ENCODE data around the gene ATP5PB.
A peak's percentile ranks its signal among the peaks of the same experiment; 100 is the strongest.

Gene ATP5PB, protein sequence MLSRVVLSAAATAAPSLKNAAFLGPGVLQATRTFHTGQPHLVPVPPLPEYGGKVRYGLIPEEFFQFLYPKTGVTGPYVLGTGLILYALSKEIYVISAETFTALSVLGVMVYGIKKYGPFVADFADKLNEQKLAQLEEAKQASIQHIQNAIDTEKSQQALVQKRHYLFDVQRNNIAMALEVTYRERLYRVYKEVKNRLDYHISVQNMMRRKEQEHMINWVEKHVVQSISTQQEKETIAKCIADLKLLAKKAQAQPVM

DNA sequence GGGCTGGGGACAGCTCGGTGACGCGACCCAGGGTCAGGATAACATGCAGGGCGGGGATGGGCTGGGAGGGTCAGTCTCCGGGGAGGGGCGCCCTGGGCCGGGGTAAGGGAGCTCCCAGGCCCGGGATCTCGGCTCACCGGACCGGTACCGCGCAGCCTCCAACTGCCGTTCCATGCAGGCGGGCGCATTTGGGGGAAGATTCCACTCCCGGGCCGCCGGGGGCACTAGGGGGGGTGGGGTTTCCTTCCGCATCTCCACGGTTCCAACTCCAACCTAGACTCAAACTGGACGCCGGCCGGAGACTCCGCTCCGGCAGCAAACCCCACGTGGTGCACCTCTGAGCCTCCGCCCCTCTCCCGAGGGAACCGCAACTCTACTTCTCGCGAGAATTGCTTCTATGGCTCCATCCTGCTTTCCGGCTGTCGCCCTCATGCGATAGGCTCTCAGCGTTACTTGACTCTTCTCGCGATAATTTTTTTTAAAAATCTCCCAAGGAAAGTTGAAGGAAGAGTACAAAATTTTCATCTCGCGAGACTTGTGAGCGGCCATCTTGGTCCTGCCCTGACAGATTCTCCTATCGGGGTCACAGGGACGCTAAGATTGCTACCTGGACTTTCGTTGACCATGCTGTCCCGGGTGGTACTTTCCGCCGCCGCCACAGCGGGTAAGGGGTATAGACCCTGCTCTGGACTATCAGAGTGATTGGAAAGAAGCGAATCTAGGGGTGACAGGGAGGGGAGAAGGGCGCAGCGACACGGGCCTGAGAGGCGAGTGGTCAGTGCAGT lies at the start of gene ATP5PB, which contains the start of gene WDR77:
Gene ATP5PB, plus strand, starts transcription at position 547 of the 785 bp plus-strand sequence. Its CDS starts 78 bp downstream, at position 625.
Gene WDR77, minus strand, starts transcription at position 339 of the 785 bp plus-strand sequence. Its CDS starts 87 bp downstream, at position 252.
- peak; percentile 39 for DNase-seq

DNA sequence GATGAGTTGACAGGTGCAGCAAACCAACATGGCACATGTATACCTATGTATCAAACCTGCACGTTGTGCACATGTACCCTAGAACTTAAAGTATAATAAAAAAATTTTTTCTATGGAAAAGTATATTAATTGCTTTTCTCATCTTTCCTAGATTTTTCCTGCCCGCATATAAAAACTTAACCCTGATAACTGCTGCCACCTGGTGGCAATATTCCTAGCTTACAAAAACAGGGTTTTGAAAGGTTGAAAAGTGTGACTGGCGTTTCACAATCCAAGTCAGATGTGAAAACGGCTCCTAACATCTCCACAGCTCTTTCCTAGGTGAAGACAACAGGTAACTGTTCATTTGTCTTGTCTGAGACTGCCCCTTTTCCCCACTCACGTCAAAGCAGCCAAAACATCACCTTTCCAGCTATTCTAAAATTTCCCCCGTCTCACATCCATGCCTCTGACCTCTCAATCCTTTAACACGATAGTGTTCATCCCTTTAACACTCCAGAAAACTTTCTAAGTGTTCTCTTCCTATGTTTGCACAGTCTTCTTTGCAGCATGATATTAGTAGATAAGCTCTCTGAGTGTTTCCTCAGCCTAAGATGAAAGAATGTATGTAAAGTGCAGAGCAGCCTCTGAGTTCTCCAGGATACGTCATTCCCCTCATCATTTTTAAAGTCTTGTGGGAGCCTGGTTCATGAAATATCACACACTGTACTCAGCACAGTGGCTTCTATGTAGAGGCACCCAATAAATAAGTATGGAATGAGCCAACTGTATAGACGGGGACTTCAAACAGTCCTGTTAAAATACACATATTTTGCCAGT lies 49.3 kb upstream of the ATP5PB start:
- no peak for DNase-seq

DNA sequence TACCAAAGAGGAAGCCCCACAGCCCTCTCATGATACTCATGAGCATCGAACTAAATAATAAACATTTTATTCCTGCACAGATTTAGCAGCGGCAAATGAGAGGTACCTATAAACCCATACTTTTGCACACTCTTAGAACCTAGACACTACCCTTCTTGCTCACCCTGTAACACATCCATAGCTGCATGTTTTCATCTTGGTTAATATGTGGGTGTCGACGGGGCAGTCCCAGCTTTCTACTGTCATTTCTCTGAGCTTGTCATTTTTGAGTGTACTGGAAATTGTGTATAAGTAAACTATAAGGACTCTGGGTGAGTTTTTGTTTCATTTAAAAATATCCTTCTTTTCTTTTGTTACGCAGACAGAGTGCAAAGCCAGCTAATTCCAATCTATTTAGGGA lies 47.2 kb upstream of the ATP5PB start:
- no peak for DNase-seq

DNA sequence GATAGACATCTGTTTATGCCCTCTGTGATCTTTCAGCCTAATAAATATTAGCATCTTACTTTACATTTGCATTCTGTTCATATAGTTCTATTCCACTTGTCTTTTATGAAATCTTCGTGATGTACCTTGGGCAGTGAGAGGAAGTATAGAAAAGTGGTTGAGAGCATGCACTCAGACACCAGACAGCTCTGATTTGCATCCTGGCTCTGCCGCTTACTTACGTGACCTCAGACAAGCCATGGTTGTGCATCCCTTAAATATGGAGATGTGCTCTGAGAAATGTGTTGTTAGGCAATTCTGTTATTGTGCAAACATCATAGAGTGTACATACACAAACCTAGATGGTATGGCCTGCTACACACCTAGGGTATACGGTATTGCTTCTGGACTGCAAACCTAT lies 44.7 kb upstream of the ATP5PB start:
- no peak for DNase-seq

DNA sequence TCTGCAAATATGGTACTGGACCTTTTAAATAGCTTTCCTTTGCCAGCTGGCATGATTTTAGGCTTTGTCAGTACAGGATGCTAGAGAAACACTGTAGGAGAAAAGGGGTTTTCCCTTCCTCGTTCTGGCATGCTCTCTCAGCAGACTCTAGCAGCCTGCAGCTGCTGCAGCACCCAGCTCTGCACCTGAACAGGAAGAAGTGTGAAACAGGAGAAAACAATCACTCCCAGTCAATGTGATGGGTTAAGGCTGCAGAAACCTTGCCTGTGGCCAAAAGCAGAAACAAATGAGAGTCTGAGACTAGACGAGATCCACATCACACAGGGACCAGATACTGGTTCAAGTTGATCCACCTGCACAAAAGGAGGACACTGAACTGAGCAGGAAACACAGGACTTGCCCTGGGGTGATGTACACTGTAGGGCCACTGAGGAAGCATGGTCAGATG lies 42.9 kb upstream of the ATP5PB start:
- DNase-seq = no peak

DNA sequence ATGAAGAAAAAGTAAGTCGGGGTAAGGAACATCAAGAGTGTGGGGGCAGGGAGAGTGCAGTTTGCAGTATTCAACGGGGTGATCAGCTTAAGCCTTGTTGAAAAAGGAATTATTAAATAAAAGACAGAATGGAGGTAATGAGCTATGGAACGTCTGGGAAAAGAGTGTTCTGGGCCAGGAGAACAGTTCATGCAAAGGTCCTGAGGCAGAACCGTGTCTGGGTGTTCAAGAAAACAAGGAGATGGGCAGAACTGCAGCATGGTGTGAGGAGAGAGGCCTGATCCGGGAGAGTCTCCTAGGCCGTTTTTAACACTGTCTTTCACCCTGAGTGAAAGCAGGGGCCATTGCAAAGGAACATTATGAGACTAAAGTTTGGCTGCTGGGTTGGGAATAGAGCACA lies 42.0 kb upstream of the ATP5PB start:
- no peak for DNase-seq

DNA sequence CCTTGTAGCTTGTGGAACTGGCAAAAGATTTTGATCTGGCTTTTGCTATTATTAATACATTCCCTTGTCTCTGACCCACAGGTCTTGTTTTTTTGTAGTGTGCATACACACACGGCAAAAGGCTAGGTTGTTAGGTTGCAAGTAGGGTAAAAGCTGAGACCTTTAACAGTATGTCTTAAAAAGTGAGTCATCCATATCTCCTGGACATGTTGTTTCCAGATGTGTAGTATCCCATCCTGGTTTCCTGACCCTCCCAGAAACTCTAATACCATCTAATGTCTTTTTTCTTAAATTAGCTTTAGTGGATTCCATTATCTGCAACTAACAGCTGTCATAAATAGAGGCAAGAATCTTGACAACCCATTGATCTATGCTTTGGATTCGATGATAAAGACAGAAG lies 36.4 kb upstream of the ATP5PB start:
- DNase-seq = no peak

DNA sequence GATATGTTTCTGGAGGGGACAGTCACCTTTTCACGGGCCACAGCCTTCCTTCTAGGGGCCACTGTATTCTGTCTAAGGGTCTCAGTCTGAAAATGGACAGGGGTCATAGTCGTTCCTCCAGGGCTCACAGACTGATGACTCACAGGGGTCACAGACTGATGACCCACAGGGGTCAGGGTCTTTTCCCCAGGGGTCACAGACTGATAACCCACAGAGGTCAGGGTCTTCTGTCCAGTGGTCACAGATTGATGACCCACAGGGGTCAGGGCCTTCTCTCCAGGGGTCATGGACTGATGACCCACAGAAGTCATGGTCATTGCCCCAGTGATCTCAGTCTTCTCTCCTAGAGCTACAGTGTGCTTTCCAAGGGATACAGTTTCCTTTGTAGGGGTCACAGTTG lies 34.5 kb upstream of the ATP5PB start:
- no peak for DNase-seq

DNA sequence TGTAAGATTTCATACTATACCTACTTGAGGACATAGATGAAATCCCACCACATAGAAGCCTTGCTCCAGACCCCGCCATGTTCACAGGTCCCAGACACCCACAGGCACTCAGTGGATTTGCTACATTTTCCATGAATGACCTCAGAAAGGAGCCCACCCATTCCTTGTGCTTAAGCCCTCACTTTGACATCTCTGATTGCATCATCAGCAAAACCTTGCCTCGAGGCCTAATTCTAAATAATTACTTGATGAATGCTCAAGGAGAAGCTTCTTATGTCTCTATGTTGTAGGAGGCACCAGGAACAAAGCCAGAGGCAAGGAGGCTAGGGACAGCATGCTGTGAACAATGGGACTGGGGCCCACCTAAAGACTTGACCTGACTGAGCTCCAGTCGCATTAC lies 33.8 kb upstream of the ATP5PB start:
- DNase-seq = no peak

DNA sequence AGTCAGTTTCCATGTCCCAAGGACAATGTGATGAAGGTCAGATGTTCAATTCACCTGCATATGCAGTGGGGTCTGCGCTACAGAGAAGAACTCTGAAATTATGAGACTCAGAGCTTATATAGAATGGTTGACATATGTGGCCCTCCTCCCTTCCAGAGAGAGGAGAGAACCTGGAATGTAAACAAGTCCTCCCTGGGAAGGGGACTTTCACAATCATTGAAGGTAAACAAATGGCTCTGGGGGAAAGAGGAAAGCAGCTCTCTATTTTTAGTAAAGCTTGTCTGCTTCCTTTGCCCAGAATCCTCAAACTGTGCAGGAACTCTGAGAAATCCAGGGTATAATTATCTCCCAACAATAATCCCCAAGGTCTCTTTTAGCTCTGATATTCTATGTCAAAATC lies 31.5 kb upstream of the ATP5PB start:
- no peak for DNase-seq

DNA sequence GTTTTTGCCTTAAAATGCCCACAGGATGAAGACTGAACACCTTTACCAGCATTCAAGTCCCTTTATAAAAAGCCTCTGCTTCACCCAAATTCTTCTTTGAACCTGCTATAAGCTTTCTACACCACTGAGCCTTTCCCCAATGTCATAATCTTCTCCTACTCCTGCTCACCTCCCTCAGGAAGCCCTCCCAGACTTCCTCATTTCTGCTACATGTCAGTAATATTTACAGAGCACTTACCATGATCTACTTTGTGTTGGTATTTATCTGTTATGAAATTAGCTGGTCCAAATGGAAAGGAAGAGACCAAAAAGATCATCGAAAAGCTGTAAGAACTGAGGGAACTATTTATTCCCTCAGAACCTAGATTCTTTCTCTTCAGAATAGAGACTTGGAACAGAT lies 30.2 kb upstream of the ATP5PB start:
- no peak for DNase-seq

DNA sequence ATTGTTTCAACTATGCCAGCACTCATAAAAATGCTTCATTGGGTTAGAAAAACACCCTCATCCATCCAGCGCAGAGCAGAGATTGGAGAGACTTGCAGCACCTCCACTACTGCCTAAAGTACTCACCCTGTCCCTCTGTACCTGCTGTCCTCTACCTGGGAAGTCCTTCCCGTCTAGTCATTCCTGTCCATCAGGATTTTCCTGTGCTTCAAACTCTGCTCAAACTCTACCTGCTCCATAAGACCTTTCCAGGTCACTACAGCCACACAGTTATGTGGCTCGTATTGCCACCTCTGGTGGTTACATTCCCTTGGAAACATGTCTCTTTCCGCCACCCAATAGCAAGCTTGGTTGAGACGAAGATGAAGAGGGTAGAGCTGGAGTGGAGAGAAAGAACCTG lies 28.9 kb upstream of the ATP5PB start:
- DNase-seq = no peak

DNA sequence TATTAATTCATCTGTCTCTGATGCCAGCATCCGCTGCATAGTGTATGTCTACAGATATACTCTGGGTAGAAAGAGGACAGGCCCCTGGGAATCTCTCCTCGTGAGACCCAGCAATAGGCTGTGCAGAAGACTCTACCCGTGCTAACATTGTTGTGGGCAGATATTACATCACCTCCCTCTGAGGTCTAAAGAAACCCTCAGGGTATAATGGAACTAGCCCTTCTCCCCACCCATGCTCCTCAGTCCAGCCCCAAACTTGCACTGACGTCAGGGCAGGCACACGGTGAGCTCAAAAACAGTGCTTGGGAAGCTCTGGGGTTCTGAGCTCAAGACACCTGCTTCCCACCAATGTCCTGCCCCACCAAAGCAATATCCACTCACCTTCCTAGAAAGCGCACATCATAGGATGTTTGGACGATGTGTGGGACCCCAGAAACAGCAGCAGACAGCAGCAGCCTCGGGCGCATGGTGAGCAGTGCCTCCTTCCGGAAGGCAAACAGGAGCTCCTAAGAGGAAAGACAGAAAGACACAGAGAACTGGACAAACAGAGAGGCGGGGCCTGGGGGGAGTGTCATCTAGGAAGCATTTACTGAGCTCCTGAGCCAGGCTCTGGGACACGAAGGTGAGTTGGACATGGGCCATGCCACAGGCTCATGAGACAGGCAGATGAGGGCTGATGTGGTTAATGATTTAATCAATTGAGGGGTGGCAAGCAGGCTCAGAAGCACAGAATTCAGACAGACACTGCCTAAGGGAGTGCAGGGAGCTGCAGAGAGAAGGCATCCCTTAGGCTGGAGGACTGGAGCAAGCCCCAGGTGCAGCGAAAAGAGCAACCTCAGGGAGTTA lies 26.5 kb upstream of the ATP5PB start:
- DNase-seq = no peak

DNA sequence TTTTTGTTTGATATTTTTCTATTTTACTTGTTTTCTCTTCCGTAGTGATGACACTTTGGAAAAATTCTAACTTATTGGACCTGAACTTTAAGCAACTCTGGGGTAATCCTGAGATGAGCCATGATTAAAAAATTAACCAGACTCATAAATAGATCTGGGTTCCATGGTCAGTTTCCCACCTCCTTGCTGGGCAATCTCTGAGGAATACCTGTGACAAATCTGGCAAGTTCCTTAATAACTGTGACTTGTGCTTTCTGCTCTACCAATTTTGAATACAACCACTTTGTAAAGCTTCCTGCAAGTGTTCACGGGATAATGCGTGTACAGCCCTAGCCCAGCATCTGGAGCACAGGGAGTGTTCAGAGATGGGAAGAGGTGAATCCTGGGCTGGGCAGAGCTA lies 25.0 kb upstream of the ATP5PB start:
- DNase-seq = no peak

DNA sequence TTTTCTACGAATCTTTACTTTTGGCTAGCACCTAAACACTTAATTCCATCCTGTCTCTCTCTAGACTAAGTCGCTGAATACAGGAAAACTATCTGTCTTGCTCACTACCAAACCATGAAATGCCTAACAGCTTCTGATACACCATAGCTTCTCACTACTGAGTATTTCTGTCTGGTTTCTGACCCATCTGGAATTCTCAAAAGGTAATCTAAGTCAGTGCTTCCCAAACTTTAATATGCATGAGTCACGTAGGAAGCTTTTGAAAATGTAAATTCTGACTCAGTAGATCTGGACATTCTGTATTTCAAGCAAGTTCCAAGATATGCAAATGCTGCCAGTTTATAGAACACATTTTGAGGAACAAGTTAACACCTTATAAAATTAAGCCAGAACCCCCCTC lies 12.5 kb upstream of the ATP5PB start:
- no peak for DNase-seq

DNA sequence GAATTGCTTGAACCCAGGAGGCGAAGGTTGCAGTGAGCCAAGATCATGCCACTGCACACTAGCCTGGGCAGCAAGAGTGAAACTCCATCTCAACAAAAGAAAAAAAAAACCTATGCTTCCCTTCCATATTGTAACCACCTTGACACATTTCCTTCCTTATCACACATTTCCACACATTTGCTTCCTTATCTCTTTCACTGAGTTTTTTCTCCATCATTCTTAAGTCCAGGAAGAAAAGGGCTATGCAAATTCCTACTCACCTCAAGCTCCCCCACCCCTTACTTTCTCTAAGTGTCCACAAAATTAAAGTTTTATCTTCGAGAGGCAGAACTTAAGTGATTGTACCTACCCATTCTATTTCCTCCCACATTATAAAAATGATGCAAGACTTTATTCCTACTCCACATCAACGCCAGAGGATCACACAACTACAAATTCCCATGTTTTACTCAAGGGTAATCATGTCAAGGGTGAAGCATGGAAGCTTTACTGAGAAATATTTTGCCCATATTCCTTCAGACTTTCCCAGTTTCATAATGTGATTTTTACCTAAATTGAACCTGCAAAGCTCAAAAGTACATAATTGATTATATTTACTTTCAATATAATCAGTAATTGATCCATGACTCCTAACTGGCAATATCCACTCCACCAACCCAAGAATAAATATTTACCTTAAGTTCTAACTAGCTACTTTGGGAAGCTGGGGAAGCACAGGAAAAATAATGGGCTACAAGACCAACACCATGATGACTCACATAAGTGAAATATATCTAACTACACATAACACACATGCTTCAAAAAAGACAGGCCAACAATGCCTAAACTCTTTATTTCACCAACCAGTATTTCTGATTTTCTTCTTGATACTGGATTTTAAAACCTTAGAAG lies 9.6 kb upstream of the ATP5PB start:
- DNase-seq = no peak

DNA sequence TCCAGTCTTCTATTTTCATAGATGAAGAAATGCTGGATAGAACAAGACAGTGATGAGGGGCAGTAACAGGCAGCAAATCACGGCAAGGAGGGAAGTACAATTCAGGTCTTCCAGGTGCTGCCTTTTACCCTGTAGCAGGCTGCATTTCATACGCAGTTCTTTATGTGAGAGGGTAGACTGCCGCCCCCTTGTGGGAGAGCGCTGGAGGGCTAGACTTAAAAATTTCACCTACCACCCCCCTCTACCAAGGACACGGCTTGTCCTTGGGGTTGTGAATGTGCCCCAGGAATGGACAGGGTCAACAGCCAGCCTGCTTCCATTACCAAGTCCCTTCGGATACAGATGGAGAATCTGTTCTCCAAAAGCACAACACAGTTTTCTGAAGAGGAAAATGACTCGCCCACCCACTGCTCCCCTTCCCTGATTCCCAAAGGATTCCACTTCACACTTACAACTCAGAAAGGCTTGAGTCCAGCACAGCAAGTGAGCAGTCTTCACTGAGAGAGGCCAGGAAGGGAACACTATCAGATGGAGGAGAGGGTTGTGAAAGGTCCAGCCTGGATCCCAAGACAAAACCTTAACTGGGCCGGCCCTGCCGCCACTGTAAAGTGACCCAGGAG lies 7.6 kb upstream of the ATP5PB start:
- DNase-seq = no peak

DNA sequence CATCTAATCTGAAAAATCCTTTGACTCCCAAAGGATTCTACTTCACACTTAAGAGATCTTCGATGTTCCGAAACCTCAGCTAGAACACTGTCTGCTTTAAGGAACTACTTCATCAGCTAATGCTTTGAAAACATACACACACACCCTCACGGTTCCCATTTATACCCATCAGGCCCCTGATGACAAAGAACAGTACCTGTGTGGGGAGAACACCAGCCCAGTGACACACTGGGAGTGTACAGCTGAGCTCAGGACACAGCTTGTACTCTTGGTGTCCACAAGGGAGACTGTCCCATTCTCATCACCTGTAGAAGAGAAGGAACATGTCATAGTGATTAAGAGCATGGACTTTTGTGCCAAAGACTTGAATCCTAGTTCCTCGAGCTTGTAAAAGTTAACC lies 6.8 kb upstream of the ATP5PB start:
- DNase-seq = no peak

DNA sequence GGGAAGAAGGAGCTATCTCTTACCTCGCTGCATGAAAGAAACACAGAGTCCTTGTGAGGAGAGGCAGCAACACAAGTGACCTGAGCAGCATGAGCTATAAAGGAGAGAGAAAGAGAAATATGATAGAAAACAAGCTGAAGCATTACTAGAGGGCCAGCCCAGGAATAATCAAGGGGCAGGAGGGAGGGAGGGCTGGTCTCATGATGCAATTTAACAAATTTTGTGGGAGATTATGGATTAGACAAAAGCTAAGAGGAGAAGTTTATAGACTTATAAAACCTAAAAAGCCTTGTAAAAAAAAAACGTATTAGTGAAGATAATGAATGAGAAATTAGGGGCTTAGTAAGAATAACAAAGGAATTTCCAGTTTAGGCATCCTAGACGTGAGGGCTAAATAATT lies 5.2 kb upstream of the ATP5PB start:
- no peak for DNase-seq

DNA sequence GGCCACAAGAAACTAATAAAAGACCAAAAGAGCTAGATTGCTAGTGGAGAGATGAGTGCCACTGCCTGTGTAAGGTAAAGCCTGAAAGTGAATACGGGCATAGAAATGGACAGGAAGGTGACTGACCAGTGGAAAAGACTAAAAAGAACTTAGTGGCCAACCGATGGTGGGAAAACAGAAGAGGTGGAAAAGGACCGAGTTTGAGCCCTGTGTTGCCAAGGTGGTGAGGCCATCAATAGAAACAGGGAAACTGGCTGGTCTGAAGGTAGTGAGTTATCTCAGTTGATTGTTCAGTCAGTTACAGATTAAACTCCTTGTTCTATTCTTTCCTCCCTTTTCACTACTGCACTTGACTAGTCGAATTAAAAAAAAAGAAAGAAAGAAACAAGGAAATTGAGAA lies 2.7 kb upstream of the ATP5PB start:
- no peak for DNase-seq
